B cell (primary cell): ENCODE data around the gene DGKB. TPM values are rescaled to one million over a fixed set of nuclear protein-coding genes. Genes with fewer than 3 reads are reported as not detected.

Experiments used
- ATAC-seq: fragments of 200-7000 bp; cut with Tn5 transposase; one replicate; pipeline ENCODE4 v1.10.0; 2021; ENCODE audit warnings: low read depth, mild to moderate bottlenecking, moderate number of reproducible peaks, moderate library complexity
- CTCF ChIA-PET: fragments of 350-600 bp; sonication (Branson Sonifier 250); formaldehyde crosslinking; loops from one replicate; lab custom pipeline; 2021; ENCODE audit warnings: antibody characterized with exemption, inconsistent platforms; lab: Charles Lee
- POLR2A ChIA-PET: fragments of 350-600 bp; sonication (Branson Sonifier 250); formaldehyde crosslinking; loops from one replicate; lab custom pipeline; 2021; ENCODE audit warnings: antibody characterized with exemption; lab: Charles Lee
- DNase-seq: peaks from one replicate; pipeline ENCODE4 v3.0.0; 2013
- H2AFZ ChIP-seq: 2 replicates; pipeline ENCODE4 v1.6.1; 2012; ENCODE audit warnings: mild to moderate bottlenecking, low read depth, low read length; ENCODE audit not compliant: insufficient read depth, poor library complexity, severe bottlenecking
- H3K27ac ChIP-seq, 2 donors: 1 replicate in 1 of 2; 2 replicates in 1 of 2; pipeline ENCODE4 v1.5.1; 2012 to 2013; ENCODE audit warnings: low read length in 2 of 2, mild to moderate bottlenecking in 2 of 2, moderate library complexity in 1 of 2
- H3K27me3 ChIP-seq, 4 experiments: fragments of 200-600 bp in 1 of 4; sonication (generic) in 1 of 4; replicated peaks in 1 of 4; 1 replicate in 2 of 4; 2 replicates in 2 of 4; pipeline versions ENCODE4 v1.6.1 to v1.7.0; 2013 to 2016; ENCODE audit warnings: low read length in 3 of 4, mild to moderate bottlenecking in 2 of 4, mixed read lengths in 1 of 4, moderate library complexity in 1 of 4; ENCODE audit not compliant: insufficient read depth in 4 of 4, control insufficient read depth in 3 of 4; ENCODE audit errors: control extremely low read depth in 1 of 4
- H3K36me3 ChIP-seq, 2 experiments: replicated peaks in 1 of 2; 1 replicate in 1 of 2; 2 replicates in 1 of 2; pipeline versions ENCODE4 v1.6.1 to v1.7.1; 2013; ENCODE audit warnings: low read length in 1 of 2; ENCODE audit not compliant: insufficient read depth in 2 of 2, control insufficient read depth in 1 of 2; ENCODE audit errors: control extremely low read depth in 1 of 2, extremely low read depth in 1 of 2
- H3K4me1 ChIP-seq, 2 donors: fragments of 200-600 bp in 1 of 2; sonication (generic) in 1 of 2; 1 replicate in 1 of 2; 2 replicates in 1 of 2; pipeline versions ENCODE4 v1.5.1 to v1.6.1; 2013 to 2017; ENCODE audit warnings: low read length in 2 of 2; ENCODE audit not compliant: control insufficient read depth in 2 of 2, insufficient read depth in 2 of 2
- H3K4me2 ChIP-seq: replicated peaks from 2 replicates; pipeline ENCODE3; 2012; ENCODE audit warnings: mild to moderate bottlenecking, low read depth, low read length; ENCODE audit not compliant: poor library complexity, severe bottlenecking
- H3K4me3 ChIP-seq, 5 experiments: fragments of 200-600 bp in 1 of 5; sonication (generic) in 1 of 5; 1 replicate in 3 of 5; 2 replicates in 2 of 5; pipeline versions ENCODE4 v1.5.1 to v1.7.0; 2011 to 2016; ENCODE audit warnings: low read length in 4 of 5, mild to moderate bottlenecking in 4 of 5, low read depth in 2 of 5, control low read depth in 1 of 5, moderate library complexity in 1 of 5; ENCODE audit not compliant: insufficient read depth in 1 of 5; ENCODE audit errors: control extremely low read depth in 1 of 5, extremely low read depth in 1 of 5
- H3K79me2 ChIP-seq: fragments of 200-600 bp; sonication (generic); one replicate; pipeline ENCODE4 v1.6.0; 2016; ENCODE audit warnings: low read length; ENCODE audit not compliant: control insufficient read depth, insufficient read depth
- H3K9ac ChIP-seq: fragments of 200-600 bp; sonication (generic); 2 replicates; pipeline ENCODE4 v1.6.1; 2017; ENCODE audit warnings: mild to moderate bottlenecking, low read length, moderate library complexity
- H3K9me3 ChIP-seq, 3 donors: one replicate each; pipeline versions ENCODE4 v1.6.1 to v1.7.1; 2013; ENCODE audit warnings: low read length in 2 of 3; ENCODE audit not compliant: control insufficient read depth in 2 of 3, insufficient read depth in 1 of 3; ENCODE audit errors: control extremely low read depth in 1 of 3
- H4K20me1 ChIP-seq: 2 replicates; pipeline ENCODE4 v1.6.0; 2012; ENCODE audit warnings: mild to moderate bottlenecking, low read length; ENCODE audit not compliant: insufficient read depth, control insufficient read depth, poor library complexity, severe bottlenecking
- H3K27ac Mint-ChIP-seq: one replicate; pipeline ENCODE4 v1.8.0; 2021; ENCODE audit warnings: mixed read lengths
- H3K27me3 Mint-ChIP-seq: one replicate; pipeline ENCODE4 v1.8.0; 2021; ENCODE audit warnings: mixed read lengths
- H3K4me1 Mint-ChIP-seq: one replicate; pipeline ENCODE4 v1.8.0; 2021; ENCODE audit warnings: mixed read lengths
- H3K4me3 Mint-ChIP-seq: one replicate; pipeline ENCODE4 v1.8.0; 2021; ENCODE audit warnings: mixed read lengths
- H3K9me3 Mint-ChIP-seq: one replicate; pipeline ENCODE4 v1.8.0; 2022; ENCODE audit warnings: mixed read lengths; ENCODE audit not compliant: insufficient read depth
- CTCF ChIP-seq: fragments of 200-600 bp; IDR thresholded peaks from one replicate; pipeline ENCODE4 v1.8.0; 2022; ENCODE audit warnings: antibody characterized with exemption, mild to moderate bottlenecking
- EZH2 ChIP-seq: IDR thresholded peaks from 2 replicates; pipeline ENCODE4 v1.6.1; 2012; ENCODE audit warnings: borderline replicate concordance, low read depth, mild to moderate bottlenecking, moderate library complexity, low read length; ENCODE audit not compliant: insufficient read depth, poor library complexity, severe bottlenecking
- WGBS: methylation state at CpG from one replicate; pipeline ENCODE4 v1.1.5; 2013; ENCODE audit warnings: missing lambda C conversion rate; ENCODE audit not compliant: insufficient coverage; 5-methylcytosine and 5-hydroxymethylcytosine counted together
- intact Hi-C: fragments of 100-400 bp; cut with micrococcal nuclease; formaldehyde crosslinking; loops from one replicate; pipeline ENCODE4 v1.10.0; 2022
- polyA plus RNA-seq: library from polyadenylated mRNA; depleted of rRNA; stranded (reverse); fragments of >200 nt; gene quantifications from 2 replicates; pipeline ENCODE4 v1.2.3, GENCODE V29; 2012
- total RNA-seq, 2 donors: library from RNA; stranded (reverse); fragments of 120-200 nt in 1 of 2; gene quantifications; 1 replicate in 1 of 2; 2 replicates in 1 of 2; pipeline versions ENCODE4 v1.2.3 to v1.2.4, GENCODE V29; 2013 to 2022

The DGKB gene
- total and polyA plus RNA-seq, 2 donors (not counting 1 experiment from before 2014, with no cell fraction given): not detected

- Histone ChIP-seq H3K9me3 (no peaks in the 10 kb centered on the region), H4K20me1 (no peaks in the 10 kb centered on the region), H3K4me3 (no peak overlapping the region), H3K4me2 (no peak overlapping the region), H2AFZ (no peak overlapping the region), H3K4me1 (no peaks in the 10 kb centered on the region), H3K27me3 (no peaks in the 10 kb centered on the region), H3K36me3 (no peaks in the 10 kb centered on the region), H3K79me2 (no peaks in the 10 kb centered on the region), H3K27ac (no peak overlapping the region), H3K9ac (no peak overlapping the region)
- intact Hi-C loops: no loop called here
- Mint-ChIP-seq H3K27ac (no peak overlapping the region), H3K4me1 (no peaks in the 10 kb centered on the region), H3K9me3 (peaks cover 2% of the 10 kb centered on the region), H3K27me3 (no peaks in the 10 kb centered on the region), H3K4me3 (no peak overlapping the region)
- no CpG with 5 or more reads among the region's 4 CpGs for WGBS
- CTCF ChIA-PET: no interaction called here
- ATAC-seq: no peak
- POLR2A ChIA-PET: no interaction called here
- TF ChIP-seq EZH2 (no peak), CTCF (no peak)
- DNase-seq: no peak
Observed at GRCh38 chr7:14233868-14234369, 668.6 kb downstream of the DGKB start.

GRCh38 chr7:14233076-14233867 is 669.3 kb downstream of the DGKB start:
- TF ChIP-seq CTCF (no peak), EZH2 (no peak)
- intact Hi-C loops: no loop called here
- CTCF ChIA-PET: no interaction called here

More at GRCh38 chr7:14233076-14233867, 669.3 kb downstream of the DGKB start:
- Histone ChIP-seq H3K4me1 (no peaks in the 10 kb centered on the region), H3K4me2 (no peak overlapping the region), H3K27me3 (no peaks in the 10 kb centered on the region), H3K9me3 (no peaks in the 10 kb centered on the region), H3K27ac (no peak overlapping the region), H3K9ac (no peak overlapping the region), H2AFZ (no peak overlapping the region), H4K20me1 (no peaks in the 10 kb centered on the region), H3K36me3 (no peaks in the 10 kb centered on the region), H3K4me3 (no peak overlapping the region), H3K79me2 (no peaks in the 10 kb centered on the region)
- Mint-ChIP-seq H3K27me3 (no peaks in the 10 kb centered on the region), H3K4me3 (no peak overlapping the region), H3K9me3 (peaks cover 2% of the 10 kb centered on the region), H3K27ac (no peak overlapping the region), H3K4me1 (no peaks in the 10 kb centered on the region)
- DNase-seq (no peak), ATAC-seq (no peak)
- WGBS: no CpG with 5 or more reads among the region's 7 CpGs
- POLR2A ChIA-PET: no interaction called here
